ENCODE data around the gene SARNP.

Gene SARNP

GRCh38 chr12:55715833-55716581 is 101.5 kb downstream of the SARNP start, which contains the start of gene BLOC1S1:
Gene BLOC1S1, plus strand, starts transcription at chr12:55716046. Its CDS starts 6 bp downstream, at chr12:55716052.
- FAIRE-seq (no peak), DNase-seq (ENCODE audit: insufficient read length, low spot score) (peak; percentile 94)

- no peak for DNase-seq (ENCODE audit: insufficient read length, low spot score)
- no peak for FAIRE-seq
These were observed 102.3 kb downstream of the SARNP start for GRCh38 chr12:55715169-55715764.

GRCh38 chr12:55713721-55714120 is 103.8 kb downstream of the SARNP start:
- no peak for FAIRE-seq
- DNase-seq (ENCODE audit: insufficient read length, low spot score), result no peak

- FAIRE-seq (no peak), DNase-seq (ENCODE audit: insufficient read length, low spot score) (no peak)
These were observed 104.7 kb downstream of the SARNP start for GRCh38 chr12:55712700-55713415.

- DNase-seq (ENCODE audit: insufficient read length, low spot score), result no peak
- no peak for FAIRE-seq
These were observed 105.6 kb downstream of the SARNP start for GRCh38 chr12:55711786-55712553.

- DNase-seq (ENCODE audit: insufficient read length, low spot score), result no peak
- FAIRE-seq, result no peak
These were observed 108.8 kb downstream of the SARNP start for GRCh38 chr12:55708695-55709233.

- peak; percentile 82 for FAIRE-seq
- DNase-seq (ENCODE audit: insufficient read length, low spot score), result peak; percentile 84
These were observed 109.5 kb downstream of the SARNP start, which contains the start of gene ITGA7 for GRCh38 chr12:55707841-55708694. Gene ITGA7, minus strand, starts transcription at chr12:55707904. Its CDS starts 222 bp downstream, at chr12:55707682.
